HUES6 (cell line): ENCODE data around the gene ARHGAP26.

ENCODE experiments used
- H3K27ac ChIP-seq: 2 replicates; pipeline ENCODE4 v1.7.0; 2013; ENCODE audit warnings: low read depth, mild to moderate bottlenecking, low read length, inconsistent platforms
- H3K27me3 ChIP-seq: 2 replicates; pipeline ENCODE4 v1.6.1; 2013; ENCODE audit warnings: low read length; ENCODE audit not compliant: control insufficient read depth, insufficient read depth
- H3K36me3 ChIP-seq: 2 replicates; pipeline ENCODE4 v1.6.1; 2013; ENCODE audit warnings: low read length; ENCODE audit not compliant: control insufficient read depth, insufficient read depth
- H3K4me1 ChIP-seq: 2 replicates; pipeline ENCODE4 v1.6.1; 2013; ENCODE audit warnings: low read length; ENCODE audit not compliant: control insufficient read depth, insufficient read depth
- H3K4me3 ChIP-seq: 2 replicates; pipeline ENCODE4 v1.5.1; 2013; ENCODE audit warnings: low read depth, low read length
- H3K9ac ChIP-seq: one replicate; pipeline ENCODE4 v1.6.1; 2013; ENCODE audit warnings: mild to moderate bottlenecking, low read length
- H3K9me3 ChIP-seq: 2 replicates; pipeline ENCODE4 v1.6.1; 2013; ENCODE audit warnings: low read depth, low read length; ENCODE audit not compliant: control insufficient read depth, insufficient read depth

The ARHGAP26 gene

DNA sequence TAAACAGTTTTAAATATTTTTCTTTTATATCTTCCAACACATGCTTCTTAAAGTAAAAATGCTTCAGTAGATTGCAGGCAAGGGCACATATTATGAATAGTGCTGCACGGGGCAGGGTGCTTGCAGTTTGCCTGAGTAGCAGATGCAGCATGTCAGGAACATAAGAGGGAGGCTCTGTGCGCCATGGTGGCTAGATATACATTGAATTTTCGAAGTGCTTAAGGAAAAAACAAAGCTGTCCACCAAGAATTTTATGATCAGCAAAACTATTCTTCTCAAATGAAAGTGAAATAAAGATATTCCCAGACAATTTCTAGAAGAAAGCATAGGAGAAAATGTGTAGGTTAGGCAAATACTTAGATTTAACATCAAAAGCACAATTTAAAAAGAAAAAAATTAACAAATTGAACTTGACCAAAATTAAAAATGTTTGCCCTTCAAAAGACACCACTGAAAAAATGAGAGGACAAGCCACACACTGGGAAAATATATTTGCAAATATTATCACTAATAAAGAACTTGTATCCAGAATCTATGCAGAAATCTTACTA lies 420.2 kb downstream of the ARHGAP26 start:
- H3K27ac ChIP-seq: no peak overlapping the region
- H3K36me3 ChIP-seq: no peaks in the 10 kb centered on the region
- no peaks in the 10 kb centered on the region; the same call in 1 of the 2 replicates for H3K4me1 ChIP-seq
- no peaks in the 10 kb centered on the region for H3K9me3 ChIP-seq
- H3K9ac ChIP-seq: no peak overlapping the region
- no peaks in the 10 kb centered on the region for H3K27me3 ChIP-seq
- no peak overlapping the region for H3K4me3 ChIP-seq

- no peak overlapping the region for H3K4me3 ChIP-seq
- H3K9me3 ChIP-seq: 0 out of 2 replicates have a peak, but pooled peaks cover 2% of the 10 kb centered on the region
- no peak overlapping the region for H3K27ac ChIP-seq
- no peaks in the 10 kb centered on the region for H3K27me3 ChIP-seq
- no peak overlapping the region for H3K9ac ChIP-seq
- no peaks in the 10 kb centered on the region for H3K4me1 ChIP-seq
- no peaks in the 10 kb centered on the region for H3K36me3 ChIP-seq
Measured at GRCh38 chr5:143191720-143192119, 421.5 kb downstream of the ARHGAP26 start.

DNA sequence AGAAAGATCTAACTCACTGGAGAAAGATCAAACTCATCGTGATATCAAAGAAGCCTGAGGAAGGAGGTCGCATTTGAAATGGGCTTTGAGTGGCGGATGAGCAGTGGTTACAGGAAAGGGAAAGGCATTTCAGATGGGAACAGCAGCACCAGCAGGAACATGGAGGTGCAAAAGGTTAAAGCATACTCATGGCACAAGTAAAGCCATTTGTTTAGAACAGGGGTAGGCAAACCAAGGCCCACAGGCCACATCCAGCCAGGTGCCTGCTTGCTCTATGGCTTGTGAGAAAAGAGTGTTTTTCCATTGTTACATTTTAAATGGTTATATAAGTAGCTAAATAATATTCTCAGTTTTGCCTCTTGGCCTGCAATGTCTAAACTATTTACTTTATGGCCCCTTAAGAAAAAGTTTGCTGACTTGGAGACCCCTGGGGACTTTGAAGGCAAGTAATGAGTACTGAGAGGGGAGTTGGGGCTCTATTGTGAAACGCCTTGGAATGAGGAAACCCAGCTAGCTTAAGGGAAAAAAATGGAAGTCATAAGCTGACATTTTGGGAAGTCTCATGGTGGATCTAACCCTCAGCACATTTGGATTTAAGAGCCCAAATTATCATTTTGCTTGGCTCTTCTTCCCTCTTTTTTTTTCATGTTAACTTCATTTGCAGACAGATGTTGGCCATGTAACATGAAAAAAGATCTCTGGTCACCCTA lies 422.2 kb downstream of the ARHGAP26 start:
- H3K27ac ChIP-seq: no peak overlapping the region
- no peaks in the 10 kb centered on the region for H3K36me3 ChIP-seq
- no peaks in the 10 kb centered on the region for H3K27me3 ChIP-seq
- no peak overlapping the region for H3K4me3 ChIP-seq
- no peak overlapping the region for H3K9ac ChIP-seq
- peaks cover 6% of the 10 kb centered on the region for H3K9me3 ChIP-seq
- H3K4me1 ChIP-seq: no peaks in the 10 kb centered on the region

DNA sequence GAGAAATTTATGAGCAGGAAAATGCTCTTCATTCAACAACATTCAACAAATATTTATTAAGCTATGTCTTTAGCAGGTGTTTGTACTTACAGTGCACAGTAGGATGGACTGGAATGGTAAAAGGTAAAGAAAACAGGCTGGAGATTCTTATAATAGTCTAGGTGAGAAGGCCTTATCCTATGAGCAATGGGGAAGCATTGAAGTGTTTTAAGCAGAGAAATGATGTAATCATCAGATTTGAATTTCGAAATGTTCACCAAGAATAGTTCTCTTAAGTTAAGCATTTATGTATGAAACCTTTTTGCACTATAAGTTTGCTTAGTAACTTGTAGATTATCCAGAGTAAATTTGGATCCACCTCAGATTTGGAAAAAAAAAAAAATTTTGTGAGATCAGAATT lies 424.0 kb downstream of the ARHGAP26 start:
- H3K36me3 ChIP-seq: no peaks in the 10 kb centered on the region
- H3K4me3 ChIP-seq: no peak overlapping the region
- H3K27ac ChIP-seq: no peak overlapping the region
- H3K4me1 ChIP-seq: no peaks in the 10 kb centered on the region
- H3K9me3 ChIP-seq: peaks cover 7% of the 10 kb centered on the region
- no peaks in the 10 kb centered on the region for H3K27me3 ChIP-seq
- H3K9ac ChIP-seq: no peak overlapping the region

DNA sequence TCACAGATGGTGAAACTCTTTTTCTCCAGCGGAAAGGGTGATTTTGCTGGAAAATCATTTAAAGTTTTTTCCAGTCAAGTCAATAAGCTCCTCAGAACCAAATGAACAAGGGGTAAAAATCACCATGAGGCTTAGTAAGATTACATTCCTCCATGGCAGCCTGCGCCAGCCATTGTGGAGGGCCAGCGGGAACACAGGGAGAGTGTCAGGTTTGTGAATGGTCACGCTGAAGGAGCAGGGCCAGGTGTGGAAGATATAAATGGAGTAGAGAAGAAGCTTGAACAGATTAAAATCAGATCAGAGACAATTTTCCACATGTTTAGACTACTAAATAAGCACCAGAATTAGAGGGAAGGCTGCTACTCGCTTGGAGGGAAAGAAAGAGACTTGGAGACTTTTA lies 424.5 kb downstream of the ARHGAP26 start:
- H3K9me3 ChIP-seq: peaks cover 7% of the 10 kb centered on the region
- no peaks in the 10 kb centered on the region for H3K36me3 ChIP-seq
- no peak overlapping the region for H3K27ac ChIP-seq

GRCh38 chr5:143195491-143195890 lies 425.3 kb downstream of the ARHGAP26 start:
- H3K27ac ChIP-seq: no peak overlapping the region
- H3K9me3 ChIP-seq: peaks cover 7% of the 10 kb centered on the region
- no peaks in the 10 kb centered on the region for H3K4me1 ChIP-seq

More for the DNA sequence above, 424.5 kb downstream of the ARHGAP26 start:
- Histone ChIP-seq H3K4me3 (no peak overlapping the region), H3K9ac (no peak overlapping the region), H3K27me3 (no peaks in the 10 kb centered on the region), H3K4me1 (no peaks in the 10 kb centered on the region)

GRCh38 chr5:143196601-143197259 lies 426.6 kb downstream of the ARHGAP26 start:
- Histone ChIP-seq H3K27me3 (no peaks in the 10 kb centered on the region), H3K4me3 (no peak overlapping the region), H3K27ac (no peak overlapping the region), H3K4me1 (no peaks in the 10 kb centered on the region), H3K9ac (no peak overlapping the region), H3K9me3 (peaks cover 7% of the 10 kb centered on the region), H3K36me3 (no peaks in the 10 kb centered on the region)

More at GRCh38 chr5:143195491-143195890, 425.3 kb downstream of the ARHGAP26 start:
- H3K27me3 ChIP-seq: no peaks in the 10 kb centered on the region
- no peaks in the 10 kb centered on the region for H3K36me3 ChIP-seq
- H3K9ac ChIP-seq: no peak overlapping the region
- H3K4me3 ChIP-seq: no peak overlapping the region

- Histone ChIP-seq H3K9me3 (peaks cover 7% of the 10 kb centered on the region), H3K4me1 (no peaks in the 10 kb centered on the region), H3K27ac (no peak overlapping the region)
Measured at GRCh38 chr5:143197260-143197656, 427.1 kb downstream of the ARHGAP26 start.

DNA sequence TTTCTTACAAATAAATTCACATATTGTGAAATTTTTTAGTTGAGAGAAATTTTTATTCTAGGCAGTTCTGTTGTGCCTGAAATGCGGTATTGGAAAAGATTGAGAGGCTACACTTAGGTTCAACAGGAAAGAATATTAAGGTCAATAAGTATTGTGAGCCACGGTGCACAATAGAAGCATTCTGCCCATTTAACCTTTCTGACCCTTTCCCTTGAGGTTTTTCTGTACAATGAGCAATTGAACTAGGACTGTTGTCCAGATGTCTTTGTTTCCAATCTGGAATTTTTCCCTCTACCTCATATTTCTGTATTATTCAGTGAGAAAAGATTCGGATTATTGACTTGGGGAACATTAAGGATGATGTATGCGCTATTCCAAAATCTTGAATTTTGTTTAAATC lies 428.2 kb downstream of the ARHGAP26 start:
- peaks cover 7% of the 10 kb centered on the region for H3K9me3 ChIP-seq
- H3K36me3 ChIP-seq: no peaks in the 10 kb centered on the region
- no peaks in the 10 kb centered on the region for H3K27me3 ChIP-seq
- no peak overlapping the region for H3K4me3 ChIP-seq
- no peak overlapping the region for H3K27ac ChIP-seq
- H3K4me1 ChIP-seq: no peaks in the 10 kb centered on the region
- no peak overlapping the region for H3K9ac ChIP-seq

More at GRCh38 chr5:143197260-143197656, 427.1 kb downstream of the ARHGAP26 start:
- H3K4me3 ChIP-seq: no peak overlapping the region
- no peak overlapping the region for H3K9ac ChIP-seq
- H3K36me3 ChIP-seq: no peaks in the 10 kb centered on the region
- H3K27me3 ChIP-seq: no peaks in the 10 kb centered on the region

GRCh38 chr5:143199161-143199560 lies 429.0 kb downstream of the ARHGAP26 start:
- H3K9ac ChIP-seq: no peak overlapping the region
- no peak overlapping the region for H3K27ac ChIP-seq
- H3K9me3 ChIP-seq: peaks cover 7% of the 10 kb centered on the region
- no peak overlapping the region for H3K4me3 ChIP-seq
- no peaks in the 10 kb centered on the region for H3K4me1 ChIP-seq
- no peaks in the 10 kb centered on the region for H3K27me3 ChIP-seq
- no peaks in the 10 kb centered on the region for H3K36me3 ChIP-seq

DNA sequence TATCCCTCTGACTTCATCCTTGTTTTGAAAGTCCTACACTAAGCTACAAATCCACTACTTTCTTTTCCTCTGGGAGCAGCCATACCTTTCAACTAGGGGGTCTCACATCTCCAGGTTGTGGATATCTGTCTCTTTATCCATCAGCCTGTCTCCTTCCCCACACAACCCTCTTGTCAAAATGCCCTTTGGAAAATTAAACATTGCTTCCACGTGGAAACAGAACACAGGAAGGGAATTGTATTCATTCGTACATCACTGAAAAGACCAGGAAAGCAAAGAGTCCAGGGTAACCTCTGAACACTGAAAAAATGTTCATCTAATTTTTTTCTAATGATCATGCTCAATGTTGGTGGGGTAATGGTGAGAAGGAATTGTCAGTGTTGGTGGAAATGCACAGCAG lies 429.7 kb downstream of the ARHGAP26 start:
- Histone ChIP-seq H3K4me3 (no peak overlapping the region), H3K36me3 (no peaks in the 10 kb centered on the region), H3K4me1 (no peaks in the 10 kb centered on the region), H3K9me3 (peaks cover 7% of the 10 kb centered on the region), H3K9ac (no peak overlapping the region), H3K27ac (no peak overlapping the region), H3K27me3 (no peaks in the 10 kb centered on the region)
